MM.1S (cell line): Measurements from ENCODE around the gene NAT9.

Experiments
- DNase-seq: peaks from one replicate; pipeline ENCODE4 v3.0.0-alpha.2; 2015
- H2AFZ ChIP-seq: fragments of 300-600 bp; sonication (generic); 2 replicates; pipeline ENCODE4 v1.6.0; 2016; ENCODE audit warnings: antibody characterized with exemption, low read length
- H3F3A ChIP-seq: fragments of 300-600 bp; sonication (generic); 2 replicates; pipeline ENCODE4 v1.6.1; 2016; ENCODE audit warnings: mild to moderate bottlenecking, antibody characterized with exemption, low read length, moderate library complexity, mixed read lengths; ENCODE audit not compliant: insufficient read depth
- H3K27ac ChIP-seq: fragments of 300-600 bp; sonication (generic); 2 replicates; pipeline ENCODE4 v1.5.1; 2016; ENCODE audit warnings: mild to moderate bottlenecking, low read length
- H3K27me3 ChIP-seq: fragments of 300-600 bp; sonication (generic); replicated peaks from 2 replicates; pipeline ENCODE4 v1.6.0; 2016; ENCODE audit warnings: low read length; ENCODE audit not compliant: insufficient read depth
- H3K36me3 ChIP-seq: fragments of 300-600 bp; sonication (generic); replicated peaks from 2 replicates; pipeline ENCODE4 v1.6.1; 2016; ENCODE audit warnings: mild to moderate bottlenecking, low read length, mixed read lengths; ENCODE audit not compliant: insufficient read depth
- H3K4me1 ChIP-seq: fragments of 300-600 bp; sonication (generic); 2 replicates; pipeline ENCODE4 v1.6.1; 2016; ENCODE audit warnings: low read length, mixed read lengths
- H3K4me2 ChIP-seq: fragments of 300-600 bp; sonication (generic); 2 replicates; pipeline ENCODE4 v1.6.0; 2016; ENCODE audit warnings: low read depth, low read length
- H3K4me3 ChIP-seq: fragments of 300-600 bp; sonication (generic); 2 replicates; pipeline ENCODE4 v1.5.1; 2016; ENCODE audit warnings: low read length, mixed read lengths
- H3K79me2 ChIP-seq: fragments of 300-600 bp; sonication (generic); 2 replicates; pipeline ENCODE4 v1.6.1; 2016; ENCODE audit warnings: mixed run types, low read length, mixed read lengths
- H3K9ac ChIP-seq: fragments of 300-600 bp; sonication (generic); 2 replicates; pipeline ENCODE4 v1.6.1; 2016; ENCODE audit warnings: low read length, mixed read lengths
- H3K9me2 ChIP-seq: fragments of 300-600 bp; sonication (generic); replicated peaks from 2 replicates; pipeline ENCODE4 v1.6.1; 2016; ENCODE audit warnings: mild to moderate bottlenecking, low read length, mixed read lengths; ENCODE audit not compliant: insufficient read depth
- H3K9me3 ChIP-seq: fragments of 300-600 bp; sonication (generic); replicated peaks from 2 replicates; pipeline ENCODE4 v1.6.1; 2016; ENCODE audit warnings: mild to moderate bottlenecking, low read length, mixed read lengths; ENCODE audit not compliant: insufficient read depth
- H4K20me1 ChIP-seq: fragments of 300-600 bp; sonication (generic); 2 replicates; pipeline ENCODE4 v1.6.1; 2016; ENCODE audit warnings: mild to moderate bottlenecking, low read length, moderate library complexity, mixed read lengths; ENCODE audit not compliant: insufficient read depth
- CTCF ChIP-seq: fragments of 300-600 bp; sonication (generic); IDR thresholded peaks from 2 replicates; pipeline ENCODE4 v1.5.1; 2016; ENCODE audit warnings: antibody characterized with exemption, low read length, mixed read lengths
- EZH2 ChIP-seq: fragments of 300-600 bp; sonication (generic); optimal IDR thresholded peaks from 2 replicates; pipeline ENCODE3; 2017; ENCODE audit warnings: low read depth, mild to moderate bottlenecking, antibody characterized with exemption, low read length, mixed read lengths
- EZH2phosphoT487 ChIP-seq: fragments of 300-600 bp; sonication (generic); IDR thresholded peaks from 2 replicates; pipeline ENCODE4 v1.6.1; 2018; ENCODE audit warnings: antibody characterized with exemption, low read length

Gene NAT9

GRCh38 chr17:74804683-74805082 lies 28.5 kb upstream of the NAT9 start:
- Histone ChIP-seq H2AFZ (no peak overlapping the region), H3K4me3 (no peak overlapping the region), H4K20me1 (no peaks in the 10 kb centered on the region), H3K79me2 (no peaks in the 10 kb centered on the region), H3K27ac (no peak overlapping the region), H3K27me3 (no peaks in the 10 kb centered on the region), H3K36me3 (no peaks in the 10 kb centered on the region), H3K4me1 (no peaks in the 10 kb centered on the region), H3K9me2 (no peaks in the 10 kb centered on the region), H3F3A (no peaks in the 10 kb centered on the region), H3K4me2 (no peak overlapping the region), H3K9me3 (no peaks in the 10 kb centered on the region), H3K9ac (no peak overlapping the region)
- TF ChIP-seq EZH2phosphoT487 (no peak), CTCF (no peak), EZH2 (no peak)
- DNase-seq, result no peak

GRCh38 chr17:74803971-74804370 lies 27.8 kb upstream of the NAT9 start:
- Histone ChIP-seq H4K20me1 (no peaks in the 10 kb centered on the region), H3K9me3 (no peaks in the 10 kb centered on the region), H3K36me3 (no peaks in the 10 kb centered on the region), H3F3A (no peaks in the 10 kb centered on the region), H3K27ac (no peak overlapping the region), H3K9ac (no peak overlapping the region), H3K79me2 (no peaks in the 10 kb centered on the region), H3K4me1 (no peaks in the 10 kb centered on the region), H3K9me2 (no peaks in the 10 kb centered on the region), H2AFZ (no peak overlapping the region), H3K4me2 (no peak overlapping the region), H3K4me3 (no peak overlapping the region), H3K27me3 (no peaks in the 10 kb centered on the region)
- TF ChIP-seq EZH2phosphoT487 (no peak), EZH2 (no peak)
- no peak for DNase-seq

DNA sequence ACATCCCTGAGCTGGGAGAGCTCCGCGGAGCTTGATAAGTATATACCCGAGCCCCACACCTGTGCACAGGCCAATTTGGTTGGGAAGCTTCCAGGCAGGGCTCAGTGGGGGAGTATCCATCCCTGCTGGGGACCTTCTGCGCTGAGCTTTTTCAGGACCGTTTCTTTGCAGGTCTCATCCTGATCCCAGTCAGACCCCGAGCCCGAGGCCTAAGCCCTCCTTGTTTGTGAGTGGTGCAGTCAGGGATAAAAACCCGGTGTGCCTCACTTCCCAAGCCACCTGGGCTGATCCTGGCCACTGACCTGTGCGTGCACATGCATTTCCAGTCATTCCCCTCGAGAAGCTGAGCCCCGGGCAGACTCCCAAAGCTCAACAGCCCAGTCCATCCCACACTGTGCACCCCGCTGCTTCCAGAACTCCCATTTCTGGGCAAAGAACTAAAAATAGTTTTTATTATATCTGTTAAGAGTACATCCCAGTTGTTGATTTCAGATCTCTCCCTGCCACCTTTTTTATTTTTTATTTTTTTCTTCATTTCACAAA lies 27.3 kb upstream of the NAT9 start:
- DNase-seq, result no peak
- no peaks in the 10 kb centered on the region for H3K36me3 ChIP-seq
- H2AFZ ChIP-seq, result no peak overlapping the region
- no peaks in the 10 kb centered on the region for H3F3A ChIP-seq
- no peak overlapping the region for H3K27ac ChIP-seq
- no peaks in the 10 kb centered on the region for H3K27me3 ChIP-seq
- H3K79me2 ChIP-seq, result no peaks in the 10 kb centered on the region
- no peaks in the 10 kb centered on the region for H3K4me1 ChIP-seq
- TF ChIP-seq CTCF (no peak), EZH2phosphoT487 (no peak), EZH2 (no peak)
- no peak overlapping the region for H3K9ac ChIP-seq
- H3K9me3 ChIP-seq, result no peaks in the 10 kb centered on the region
- H3K4me2 ChIP-seq, result no peak overlapping the region
- H3K9me2 ChIP-seq, result no peaks in the 10 kb centered on the region
- no peak overlapping the region for H3K4me3 ChIP-seq
- no peaks in the 10 kb centered on the region for H4K20me1 ChIP-seq

DNA sequence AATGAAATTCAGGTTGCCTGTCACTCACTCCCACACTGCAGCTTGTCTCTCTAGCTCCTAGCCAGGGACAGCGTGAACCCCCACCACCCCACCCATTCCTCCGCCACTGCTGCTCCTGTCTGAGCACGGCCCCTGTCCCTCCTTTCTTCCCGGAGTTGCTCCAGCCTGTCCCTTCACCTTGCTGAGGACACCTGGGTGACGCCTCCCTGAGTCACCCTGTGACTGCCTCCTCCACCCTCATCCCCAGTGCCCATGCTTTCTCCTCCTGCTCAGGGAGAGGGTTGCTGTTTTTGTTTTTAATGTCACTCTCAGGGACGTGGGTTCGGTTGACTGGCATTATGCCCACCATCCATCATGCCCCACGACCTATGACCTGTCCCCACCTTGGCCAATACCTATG lies 25.8 kb upstream of the NAT9 start:
- H3K9me2 ChIP-seq, result no peaks in the 10 kb centered on the region
- no peaks in the 10 kb centered on the region for H3K4me1 ChIP-seq
- H3K9me3 ChIP-seq, result no peaks in the 10 kb centered on the region
- no peak overlapping the region for H3K4me2 ChIP-seq
- no peak overlapping the region for H3K4me3 ChIP-seq
- H3K9ac ChIP-seq, result no peak overlapping the region
- no peaks in the 10 kb centered on the region for H3K36me3 ChIP-seq
- no peaks in the 10 kb centered on the region for H3K27me3 ChIP-seq
- H3K27ac ChIP-seq, result no peak overlapping the region
- TF ChIP-seq CTCF (no peak), EZH2 (no peak), EZH2phosphoT487 (no peak)
- H2AFZ ChIP-seq, result no peak overlapping the region
- H4K20me1 ChIP-seq, result no peaks in the 10 kb centered on the region
- H3K79me2 ChIP-seq, result no peaks in the 10 kb centered on the region
- H3F3A ChIP-seq, result no peaks in the 10 kb centered on the region
- no peak for DNase-seq
